ENCODE measurements around the gene ERCC4.

The ERCC4 gene

GRCh38 chr16:13977177-13977576 is 57.2 kb downstream of the ERCC4 start:
- no peak overlapping the region for H3K4me3 ChIP-seq (IDR thresholded peaks at IDR 0.05; ENCODE audit: insufficient read depth, low read depth, low read length)
- no peaks in the 10 kb centered on the region for H3K27me3 ChIP-seq (ENCODE audit: insufficient read depth, low read depth)
- no peak overlapping the region for H2AFZ ChIP-seq (ENCODE audit: low read depth)
- no peak overlapping the region for H3K27ac ChIP-seq
- H3K4me2 ChIP-seq: no peak overlapping the region
- H3K79me2 ChIP-seq (ENCODE audit: insufficient read depth, low read depth): no peaks in the 10 kb centered on the region
- H3K4me1 ChIP-seq (ENCODE audit: low read depth, poor library complexity, severe bottlenecking): no peaks in the 10 kb centered on the region
- no peaks in the 10 kb centered on the region for H4K20me1 ChIP-seq (ENCODE audit: insufficient read depth)
- no peak overlapping the region for H3K9ac ChIP-seq
- no peak for TF ChIP-seq CTCF (conservative IDR thresholded peaks at IDR 0.05; ENCODE audit: low read depth, low read length)
- no peaks in the 10 kb centered on the region for H3K36me3 ChIP-seq (ENCODE audit: insufficient read depth)

GRCh38 chr16:13982451-13982850 is 62.5 kb downstream of the ERCC4 start:
- no peak for TF ChIP-seq CTCF (conservative IDR thresholded peaks at IDR 0.05; ENCODE audit: low read depth, low read length)
- Histone ChIP-seq H4K20me1 (ENCODE audit: insufficient read depth) (no peaks in the 10 kb centered on the region), H3K4me3 (IDR thresholded peaks at IDR 0.05; ENCODE audit: insufficient read depth, low read depth, low read length) (no peak overlapping the region), H3K27ac (no peak overlapping the region), H3K79me2 (ENCODE audit: insufficient read depth, low read depth) (no peaks in the 10 kb centered on the region), H3K4me2 (no peak overlapping the region), H3K4me1 (ENCODE audit: low read depth, poor library complexity, severe bottlenecking) (no peaks in the 10 kb centered on the region), H2AFZ (ENCODE audit: low read depth) (no peak overlapping the region), H3K36me3 (ENCODE audit: insufficient read depth) (no peaks in the 10 kb centered on the region), H3K27me3 (ENCODE audit: insufficient read depth, low read depth) (no peaks in the 10 kb centered on the region), H3K9ac (no peak overlapping the region)

GRCh38 chr16:13983625-13984024 is 63.7 kb downstream of the ERCC4 start:
- no peak overlapping the region for H2AFZ ChIP-seq (ENCODE audit: low read depth)
- H4K20me1 ChIP-seq (ENCODE audit: insufficient read depth): no peaks in the 10 kb centered on the region
- no peaks in the 10 kb centered on the region for H3K79me2 ChIP-seq (ENCODE audit: insufficient read depth, low read depth)
- no peaks in the 10 kb centered on the region for H3K4me1 ChIP-seq (ENCODE audit: low read depth, poor library complexity, severe bottlenecking)
- no peak overlapping the region for H3K4me3 ChIP-seq (IDR thresholded peaks at IDR 0.05; ENCODE audit: insufficient read depth, low read depth, low read length)
- no peak overlapping the region for H3K27ac ChIP-seq
- no peaks in the 10 kb centered on the region for H3K27me3 ChIP-seq (ENCODE audit: insufficient read depth, low read depth)
- no peak for TF ChIP-seq CTCF (conservative IDR thresholded peaks at IDR 0.05; ENCODE audit: low read depth, low read length)
- no peak overlapping the region for H3K9ac ChIP-seq
- H3K4me2 ChIP-seq: no peak overlapping the region
- H3K36me3 ChIP-seq (ENCODE audit: insufficient read depth): no peaks in the 10 kb centered on the region

- Histone ChIP-seq H3K36me3 (ENCODE audit: insufficient read depth) (no peaks in the 10 kb centered on the region), H3K4me1 (ENCODE audit: low read depth, poor library complexity, severe bottlenecking) (no peaks in the 10 kb centered on the region), H3K4me2 (no peak overlapping the region), H3K27me3 (ENCODE audit: insufficient read depth, low read depth) (no peaks in the 10 kb centered on the region), H4K20me1 (ENCODE audit: insufficient read depth) (no peaks in the 10 kb centered on the region), H3K79me2 (ENCODE audit: insufficient read depth, low read depth) (no peaks in the 10 kb centered on the region), H3K9ac (no peak overlapping the region), H3K4me3 (IDR thresholded peaks at IDR 0.05; ENCODE audit: insufficient read depth, low read depth, low read length) (no peak overlapping the region), H2AFZ (ENCODE audit: low read depth) (no peak overlapping the region), H3K27ac (no peak overlapping the region)
- TF ChIP-seq CTCF (conservative IDR thresholded peaks at IDR 0.05; ENCODE audit: low read depth, low read length): no peak
Measured at GRCh38 chr16:13984794-13985193, 64.8 kb downstream of the ERCC4 start.

- H2AFZ ChIP-seq (ENCODE audit: low read depth): no peak overlapping the region
- H3K4me1 ChIP-seq (ENCODE audit: low read depth, poor library complexity, severe bottlenecking): no peaks in the 10 kb centered on the region
- H3K79me2 ChIP-seq (ENCODE audit: insufficient read depth, low read depth): no peaks in the 10 kb centered on the region
- TF ChIP-seq CTCF (conservative IDR thresholded peaks at IDR 0.05; ENCODE audit: low read depth, low read length): no peak
- H3K36me3 ChIP-seq (ENCODE audit: insufficient read depth): no peaks in the 10 kb centered on the region
- H3K27ac ChIP-seq: no peak overlapping the region
- no peak overlapping the region for H3K4me2 ChIP-seq
- no peak overlapping the region for H3K4me3 ChIP-seq (IDR thresholded peaks at IDR 0.05; ENCODE audit: insufficient read depth, low read depth, low read length)
- no peaks in the 10 kb centered on the region for H3K27me3 ChIP-seq (ENCODE audit: insufficient read depth, low read depth)
- no peaks in the 10 kb centered on the region for H4K20me1 ChIP-seq (ENCODE audit: insufficient read depth)
- H3K9ac ChIP-seq: no peak overlapping the region
Measured at GRCh38 chr16:13988038-13988437, 68.1 kb downstream of the ERCC4 start.
